MCF 10A (cell line): ENCODE data around the gene ARFGAP1. TPM values are rescaled to one million over a fixed set of nuclear protein-coding genes. Genes with fewer than 3 reads are reported as not detected.

Experiments used
- BruUV-seq: library from RNA; stranded (reverse); fragments of 400-500 nt; replicated peaks from 2 replicates; lab custom pipeline; 2021; lab: Mats Ljungman, UMichigan
- CTCF ChIA-PET: fragments of 300-600 bp; sonication (Branson Sonifier 250); formaldehyde crosslinking; extraction: SDS; loops from one replicate; lab custom pipeline; 2021; ENCODE audit warnings: antibody characterized with exemption, inconsistent platforms; lab: Yijun Ruan, JAX
- POLR2A ChIA-PET: fragments of 300-600, 350-650 bp; sonication (Branson Sonifier 250); formaldehyde crosslinking; extraction: SDS; loops from one replicate; lab custom pipeline; 2020; ENCODE audit warnings: antibody characterized with exemption, inconsistent platforms; lab: Yijun Ruan, JAX
- DNase-seq: peaks from one replicate; pipeline ENCODE4 v3.0.0-alpha.2; 2018; ENCODE audit not compliant: unreplicated experiment
- H3K27ac Mint-ChIP-seq: one replicate; pipeline ENCODE4 v1.8.0; 2022; ENCODE audit warnings: mild to moderate bottlenecking, low read depth, mixed read lengths; ENCODE audit not compliant: unreplicated experiment
- H3K27me3 Mint-ChIP-seq: one replicate; pipeline ENCODE4 v1.8.0; 2022; ENCODE audit warnings: mixed read lengths; ENCODE audit not compliant: insufficient read depth, unreplicated experiment
- H3K36me3 Mint-ChIP-seq: one replicate; pipeline ENCODE4 v1.8.0; 2022; ENCODE audit warnings: mild to moderate bottlenecking, moderate library complexity, mixed read lengths; ENCODE audit not compliant: insufficient read depth, unreplicated experiment
- H3K4me1 Mint-ChIP-seq: one replicate; pipeline ENCODE4 v1.8.0; 2022; ENCODE audit warnings: mixed read lengths; ENCODE audit not compliant: insufficient read depth, unreplicated experiment
- H3K4me3 Mint-ChIP-seq: one replicate; pipeline ENCODE4 v1.8.0; 2022; ENCODE audit warnings: mild to moderate bottlenecking, moderate library complexity, mixed read lengths; ENCODE audit not compliant: unreplicated experiment
- H3K9me3 Mint-ChIP-seq: one replicate; pipeline ENCODE4 v1.8.0; 2022; ENCODE audit warnings: mixed read lengths; ENCODE audit not compliant: unreplicated experiment
- CTCF ChIP-seq: fragments of 200-600 bp; IDR thresholded peaks from one replicate; pipeline ENCODE4 v1.8.0; 2022; ENCODE audit warnings: antibody characterized with exemption, mild to moderate bottlenecking; ENCODE audit not compliant: unreplicated experiment
- intact Hi-C: fragments of 100-400 bp; cut with micrococcal nuclease; formaldehyde crosslinking; loops from 2 replicates; pipeline ENCODE4 v1.14.1; 2022
- total RNA-seq: library from RNA; stranded (reverse); gene quantifications from 2 replicates; pipeline ENCODE4 v1.2.3, GENCODE V29; 2022

The ARFGAP1 gene
- total RNA-seq, 1 experiment from 2014 or later: 93.6 TPM

GRCh38 chr20:63261060-63261794, 11.4 kb upstream of the ARFGAP1 start:
- Mint-ChIP-seq H3K27ac (no peak overlapping the region), H3K27me3 (peaks cover 63% of the 10 kb centered on the region), H3K4me1 (peaks cover 11% of the 10 kb centered on the region), H3K9me3 (peaks cover 7% of the 10 kb centered on the region), H3K4me3 (no peak overlapping the region), H3K36me3 (no peaks in the 10 kb centered on the region)
- intact Hi-C loops: no loop called here
- ChIA-PET POLR2A (no interaction called here), CTCF (interaction anchor here (0.6 to 0.9 kb wide), 4 partner anchors 38 to 772 kb away, joined by 3 read pairs; no protein-coding TSS in a partner anchor)
- DNase-seq: no peak
- no peak for TF ChIP-seq CTCF
- no TSS peak for BruUV-seq

- peaks cover 4% of the 10 kb centered on the region for H3K9me3 Mint-ChIP-seq
- H3K4me1 Mint-ChIP-seq: peaks cover 5% of the 10 kb centered on the region
- peaks cover 57% of the 10 kb centered on the region for H3K27me3 Mint-ChIP-seq
- CTCF ChIA-PET: no interaction called here
- no peaks in the 10 kb centered on the region for H3K36me3 Mint-ChIP-seq
- no peak overlapping the region for H3K4me3 Mint-ChIP-seq
- DNase-seq: no peak
- no peak for TF ChIP-seq CTCF
- no peak overlapping the region for H3K27ac Mint-ChIP-seq
- intact Hi-C loops: no loop called here
- BruUV-seq: no TSS peak
- POLR2A ChIA-PET: no interaction called here
Measured at GRCh38 chr20:63261795-63262528, 10.7 kb upstream of the ARFGAP1 start.

GRCh38 chr20:63262836-63263235, 9.8 kb upstream of the ARFGAP1 start:
- no peak for TF ChIP-seq CTCF
- Mint-ChIP-seq H3K27ac (no peak overlapping the region), H3K27me3 (peaks cover 49% of the 10 kb centered on the region), H3K36me3 (peaks cover 4% of the 10 kb centered on the region), H3K4me1 (no peaks in the 10 kb centered on the region), H3K9me3 (no peaks in the 10 kb centered on the region), H3K4me3 (no peak overlapping the region)
- CTCF ChIA-PET: no interaction called here
- no TSS peak for BruUV-seq
- POLR2A ChIA-PET: no interaction called here
- intact Hi-C loops: no loop called here
- DNase-seq: no peak

- DNase-seq: no peak
- H3K36me3 Mint-ChIP-seq: peaks cover 7% of the 10 kb centered on the region
- intact Hi-C loops: no loop called here
- H3K4me3 Mint-ChIP-seq: no peak overlapping the region
- no peak overlapping the region for H3K27ac Mint-ChIP-seq
- CTCF ChIA-PET: interaction anchor here (0.6 to 3.4 kb wide), 3 partner anchors 29 to 46 kb away, joined by 3 to 22 read pairs (median 3); no protein-coding TSS in a partner anchor
- H3K4me1 Mint-ChIP-seq: no peaks in the 10 kb centered on the region
- no peaks in the 10 kb centered on the region for H3K9me3 Mint-ChIP-seq
- peaks cover 45% of the 10 kb centered on the region for H3K27me3 Mint-ChIP-seq
- no TSS peak for BruUV-seq
- POLR2A ChIA-PET: interaction anchor here (0.8 kb wide), 1 partner anchor 49 kb away, joined by 3 read pairs; no protein-coding TSS in a partner anchor
- TF ChIP-seq CTCF: no peak
Measured at GRCh38 chr20:63264000-63264399, 8.6 kb upstream of the ARFGAP1 start.
